Measurements from ENCODE around the gene ZNF837. TPM values are rescaled to one million over a fixed set of nuclear protein-coding genes. Genes with fewer than 3 reads are reported as not detected.

Gene ZNF837
- total RNA-seq, 4 donors from 2014 or later: 0.48 to 4.4 (median 2.1) TPM

DNA sequence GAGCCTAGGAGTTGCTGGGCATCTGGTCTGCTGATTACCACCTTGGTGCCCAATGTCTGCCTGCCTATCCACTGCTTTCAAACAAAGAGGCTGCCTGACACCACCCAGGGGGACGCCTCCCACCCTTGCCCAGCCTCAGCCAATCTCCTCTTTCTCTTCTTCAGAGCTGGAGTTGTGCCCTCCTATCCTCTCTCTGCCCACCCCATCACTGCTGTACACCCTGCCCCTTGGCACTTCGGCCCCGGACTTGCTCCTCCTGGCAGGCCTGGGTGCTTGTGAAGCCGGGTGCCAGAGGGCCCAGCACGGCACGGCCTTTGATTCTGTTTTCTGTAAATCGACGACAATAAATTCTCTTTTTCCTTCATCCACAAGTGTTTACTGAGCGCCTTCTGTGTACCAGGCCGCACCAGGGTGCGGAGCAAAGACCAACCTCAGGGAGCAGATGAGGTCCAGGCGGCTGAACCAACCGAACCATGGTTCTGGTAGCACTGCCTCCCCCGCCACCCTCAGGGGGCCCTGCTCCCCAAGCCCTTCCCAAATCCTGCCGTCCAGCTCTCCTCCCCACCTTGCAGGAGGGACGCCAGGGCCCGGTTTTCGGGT lies 19.6 kb upstream of the ZNF837 start:
- DNase-seq (ENCODE audit: low spot score): no peak
- TF ChIP-seq, protein P1, sequence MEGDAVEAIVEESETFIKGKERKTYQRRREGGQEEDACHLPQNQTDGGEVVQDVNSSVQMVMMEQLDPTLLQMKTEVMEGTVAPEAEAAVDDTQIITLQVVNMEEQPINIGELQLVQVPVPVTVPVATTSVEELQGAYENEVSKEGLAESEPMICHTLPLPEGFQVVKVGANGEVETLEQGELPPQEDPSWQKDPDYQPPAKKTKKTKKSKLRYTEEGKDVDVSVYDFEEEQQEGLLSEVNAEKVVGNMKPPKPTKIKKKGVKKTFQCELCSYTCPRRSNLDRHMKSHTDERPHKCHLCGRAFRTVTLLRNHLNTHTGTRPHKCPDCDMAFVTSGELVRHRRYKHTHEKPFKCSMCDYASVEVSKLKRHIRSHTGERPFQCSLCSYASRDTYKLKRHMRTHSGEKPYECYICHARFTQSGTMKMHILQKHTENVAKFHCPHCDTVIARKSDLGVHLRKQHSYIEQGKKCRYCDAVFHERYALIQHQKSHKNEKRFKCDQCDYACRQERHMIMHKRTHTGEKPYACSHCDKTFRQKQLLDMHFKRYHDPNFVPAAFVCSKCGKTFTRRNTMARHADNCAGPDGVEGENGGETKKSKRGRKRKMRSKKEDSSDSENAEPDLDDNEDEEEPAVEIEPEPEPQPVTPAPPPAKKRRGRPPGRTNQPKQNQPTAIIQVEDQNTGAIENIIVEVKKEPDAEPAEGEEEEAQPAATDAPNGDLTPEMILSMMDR (IDR thresholded peaks at IDR 0.05): no peak
- ATAC-seq (ENCODE audit: low FRiP score): no peak

- TF ChIP-seq, protein P1 (IDR thresholded peaks at IDR 0.05): no peak
- no peak for ATAC-seq (ENCODE audit: low FRiP score)
- DNase-seq (ENCODE audit: low spot score): no peak
Measured at GRCh38 chr19:58399903-58400302, 19.1 kb upstream of the ZNF837 start.

DNA sequence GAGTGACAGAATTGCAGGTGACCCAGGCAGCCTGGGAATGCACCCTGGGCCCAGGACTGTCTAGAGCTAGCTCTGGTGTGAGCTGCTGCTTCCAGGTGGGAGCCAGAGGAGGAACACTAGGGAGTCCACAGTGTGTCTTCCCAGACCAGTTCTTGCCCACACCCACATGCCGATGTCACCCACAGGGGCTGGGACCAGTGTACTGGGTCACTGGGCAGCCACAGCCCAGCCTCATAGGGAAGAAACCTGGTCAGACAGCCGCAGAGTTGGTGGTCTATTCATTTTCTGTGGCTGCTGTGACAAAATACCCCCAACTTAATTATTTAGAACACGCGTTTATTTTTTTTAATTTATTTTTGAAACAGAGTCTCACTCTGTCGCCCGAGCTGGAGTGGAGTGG lies 17.7 kb upstream of the ZNF837 start:
- TF ChIP-seq, protein P1 (IDR thresholded peaks at IDR 0.05): no peak
- DNase-seq (ENCODE audit: low spot score) (no peak), ATAC-seq (ENCODE audit: low FRiP score) (no peak)

DNA sequence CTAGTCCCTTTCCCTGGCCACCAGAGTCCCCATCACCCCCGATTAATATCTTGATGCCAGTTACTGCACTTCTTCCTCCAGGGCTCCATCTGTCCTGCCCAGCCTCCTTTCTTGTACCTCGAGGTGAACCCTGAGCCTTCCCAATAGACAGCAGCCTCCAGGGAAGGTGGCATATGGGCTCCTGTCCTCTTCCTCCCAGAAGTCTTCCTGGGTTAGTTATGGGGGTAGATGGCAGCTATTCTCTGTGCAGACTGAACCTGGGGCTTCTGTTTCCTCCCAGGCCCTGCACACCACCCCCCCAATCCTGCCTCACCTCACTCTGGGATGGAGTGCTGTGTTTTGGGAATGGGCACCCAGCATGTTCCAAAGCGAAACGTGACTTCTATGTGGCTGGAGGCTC lies 17.3 kb upstream of the ZNF837 start:
- no peak for ATAC-seq (ENCODE audit: low FRiP score)
- no peak for DNase-seq (ENCODE audit: low spot score)
- TF ChIP-seq, protein P1 (IDR thresholded peaks at IDR 0.05): no peak

- ATAC-seq (ENCODE audit: low FRiP score) (no peak), DNase-seq (ENCODE audit: low spot score) (no peak)
- TF ChIP-seq, protein P1 (IDR thresholded peaks at IDR 0.05): no peak
Measured at GRCh38 chr19:58397533-58398037, 16.8 kb upstream of the ZNF837 start.

GRCh38 chr19:58396691-58397532 lies 16.1 kb upstream of the ZNF837 start:
- TF ChIP-seq, protein P1 (IDR thresholded peaks at IDR 0.05): no peak
- no peak for ATAC-seq (ENCODE audit: low FRiP score)
- no peak for DNase-seq (ENCODE audit: low spot score)
